ENCODE results near the gene SPI1.

Gene SPI1

DNA sequence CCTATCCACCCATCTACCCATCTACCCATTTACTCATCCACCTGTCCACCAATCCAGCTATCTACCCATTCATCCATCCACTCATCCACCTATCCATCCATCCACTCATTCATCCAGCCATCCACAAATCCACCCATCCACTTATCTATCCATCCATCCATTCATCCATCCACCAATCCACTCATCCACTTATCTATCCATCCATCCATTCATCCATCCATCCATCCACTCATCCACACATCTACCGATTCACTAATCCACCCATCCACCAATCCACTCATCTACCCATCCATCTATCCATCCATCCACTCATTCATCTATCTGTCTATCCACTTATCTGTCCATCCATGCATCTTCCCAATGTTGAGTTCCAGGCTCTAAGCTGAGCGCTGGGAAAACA, 1.7 kb upstream of the SPI1 start:
- H3K27ac ChIP-seq: no peak overlapping the region
- TF ChIP-seq, protein P1, sequence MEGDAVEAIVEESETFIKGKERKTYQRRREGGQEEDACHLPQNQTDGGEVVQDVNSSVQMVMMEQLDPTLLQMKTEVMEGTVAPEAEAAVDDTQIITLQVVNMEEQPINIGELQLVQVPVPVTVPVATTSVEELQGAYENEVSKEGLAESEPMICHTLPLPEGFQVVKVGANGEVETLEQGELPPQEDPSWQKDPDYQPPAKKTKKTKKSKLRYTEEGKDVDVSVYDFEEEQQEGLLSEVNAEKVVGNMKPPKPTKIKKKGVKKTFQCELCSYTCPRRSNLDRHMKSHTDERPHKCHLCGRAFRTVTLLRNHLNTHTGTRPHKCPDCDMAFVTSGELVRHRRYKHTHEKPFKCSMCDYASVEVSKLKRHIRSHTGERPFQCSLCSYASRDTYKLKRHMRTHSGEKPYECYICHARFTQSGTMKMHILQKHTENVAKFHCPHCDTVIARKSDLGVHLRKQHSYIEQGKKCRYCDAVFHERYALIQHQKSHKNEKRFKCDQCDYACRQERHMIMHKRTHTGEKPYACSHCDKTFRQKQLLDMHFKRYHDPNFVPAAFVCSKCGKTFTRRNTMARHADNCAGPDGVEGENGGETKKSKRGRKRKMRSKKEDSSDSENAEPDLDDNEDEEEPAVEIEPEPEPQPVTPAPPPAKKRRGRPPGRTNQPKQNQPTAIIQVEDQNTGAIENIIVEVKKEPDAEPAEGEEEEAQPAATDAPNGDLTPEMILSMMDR (IDR thresholded peaks at IDR 0.05): no peak
- TF ChIP-seq ZFX (IDR thresholded peaks at IDR 0.05; ENCODE audit: borderline replicate concordance): no peak

DNA sequence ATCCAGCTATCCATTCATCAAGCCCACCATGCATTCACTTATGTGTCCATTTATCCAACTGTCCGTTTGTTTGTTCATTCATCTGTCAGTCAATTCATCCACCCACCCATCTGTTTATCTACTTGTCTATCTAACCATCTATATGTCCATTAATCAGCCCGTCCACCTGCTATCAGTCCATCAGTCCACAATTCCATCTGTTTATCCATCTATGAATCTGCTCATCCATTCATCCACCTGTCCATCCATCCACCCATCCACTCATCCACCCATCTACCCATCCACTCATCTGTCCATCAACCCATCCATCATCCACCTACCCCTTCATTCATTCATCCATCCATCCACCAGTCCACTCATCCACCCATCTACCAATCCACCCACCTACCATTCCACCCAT, 970 bp upstream of the SPI1 start:
- H3K27ac ChIP-seq: no peak overlapping the region
- TF ChIP-seq, protein P1 (IDR thresholded peaks at IDR 0.05): no peak
- no peak for TF ChIP-seq ZFX (IDR thresholded peaks at IDR 0.05; ENCODE audit: borderline replicate concordance)

DNA sequence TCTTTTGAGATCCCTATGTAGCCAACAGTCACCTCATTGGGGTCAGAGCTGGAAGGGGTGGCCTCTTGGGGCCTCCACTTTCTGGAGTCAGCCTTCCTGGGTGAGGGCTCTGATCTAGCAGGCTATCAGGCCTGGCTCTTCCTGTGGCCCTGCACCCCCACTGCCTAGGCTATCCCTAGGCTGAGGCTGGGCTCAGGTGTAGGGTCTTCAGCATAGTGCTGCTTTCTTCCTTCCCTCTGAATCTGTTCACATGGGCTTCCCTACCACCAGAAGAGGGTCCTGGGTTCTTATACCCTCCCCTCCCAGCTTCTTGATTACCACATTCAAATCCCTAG, 456 bp upstream of the SPI1 start:
- TF ChIP-seq, protein P1 (IDR thresholded peaks at IDR 0.05): no peak
- no peak for TF ChIP-seq ZFX (IDR thresholded peaks at IDR 0.05; ENCODE audit: borderline replicate concordance)
- no peak overlapping the region for H3K27ac ChIP-seq

DNA sequence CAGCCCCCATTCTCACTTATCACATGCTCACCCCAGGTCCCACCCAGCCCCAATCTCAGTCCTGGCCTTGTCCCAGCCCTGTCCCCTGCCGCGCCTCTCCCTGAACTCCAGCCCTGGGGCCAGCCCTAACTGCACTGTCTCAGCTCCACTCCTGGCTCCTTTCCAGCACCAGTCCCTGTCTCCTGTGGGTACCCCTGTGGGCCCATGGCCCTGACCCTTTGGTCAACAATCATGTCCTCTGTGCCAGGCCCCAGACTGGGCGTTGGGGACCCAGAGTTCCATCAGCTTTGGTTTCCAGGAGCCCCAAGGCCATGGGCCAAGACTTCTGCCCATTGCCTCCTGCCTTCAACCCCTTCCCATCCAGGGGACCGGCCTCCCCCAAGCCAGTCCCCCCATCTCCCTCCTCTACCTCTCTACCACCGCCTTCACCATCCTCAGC, 757 bp downstream of the SPI1 start:
- H3K27ac ChIP-seq: no peak overlapping the region
- no peak for TF ChIP-seq ZFX (IDR thresholded peaks at IDR 0.05; ENCODE audit: borderline replicate concordance)

DNA sequence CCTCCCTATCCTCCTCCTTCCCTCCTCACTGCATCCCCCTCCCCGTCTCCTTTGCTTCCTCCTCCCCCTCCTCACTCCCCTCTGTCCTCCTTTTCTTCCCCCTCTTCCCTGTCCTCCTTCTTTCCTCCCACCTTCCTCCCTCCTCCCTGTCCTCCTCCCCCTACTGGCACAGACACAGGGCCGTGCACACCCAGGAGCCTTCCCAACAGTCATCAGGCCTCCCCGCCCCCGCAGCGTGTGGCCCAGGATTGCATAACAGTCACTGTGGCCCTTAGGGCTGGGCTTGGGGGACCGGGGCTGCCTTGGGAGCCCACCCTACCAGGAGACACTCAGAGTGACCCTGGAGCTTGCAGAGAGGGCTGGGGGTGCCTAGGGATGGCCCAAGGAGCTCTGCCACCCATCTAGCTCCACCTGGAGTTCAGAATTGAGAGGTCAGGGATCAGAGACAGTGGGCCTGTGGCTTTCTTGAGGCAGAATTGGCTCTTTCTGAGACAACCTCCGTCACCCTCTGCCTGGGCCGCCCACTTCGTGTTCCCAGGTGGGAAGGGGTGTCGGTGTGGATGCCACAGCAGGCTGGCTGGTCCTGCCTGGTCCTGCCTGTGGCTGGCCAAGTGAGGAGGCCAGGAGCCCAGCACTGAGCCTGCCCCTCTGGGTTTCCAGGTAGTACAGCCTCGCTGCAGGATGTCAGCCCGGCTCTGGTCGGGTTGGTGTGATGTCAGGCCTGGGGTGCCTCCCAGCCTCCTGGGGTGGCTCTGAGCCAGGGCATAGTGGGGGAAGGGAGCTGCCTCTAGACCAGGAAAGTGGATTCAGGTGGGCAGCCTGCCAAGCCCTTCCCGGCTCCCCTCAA, 1.6 kb downstream of the SPI1 start:
- TF ChIP-seq, protein P1 (IDR thresholded peaks at IDR 0.05): no peak
- no peak for TF ChIP-seq ZFX (IDR thresholded peaks at IDR 0.05; ENCODE audit: borderline replicate concordance)
- H3K27ac ChIP-seq: no peak overlapping the region

DNA sequence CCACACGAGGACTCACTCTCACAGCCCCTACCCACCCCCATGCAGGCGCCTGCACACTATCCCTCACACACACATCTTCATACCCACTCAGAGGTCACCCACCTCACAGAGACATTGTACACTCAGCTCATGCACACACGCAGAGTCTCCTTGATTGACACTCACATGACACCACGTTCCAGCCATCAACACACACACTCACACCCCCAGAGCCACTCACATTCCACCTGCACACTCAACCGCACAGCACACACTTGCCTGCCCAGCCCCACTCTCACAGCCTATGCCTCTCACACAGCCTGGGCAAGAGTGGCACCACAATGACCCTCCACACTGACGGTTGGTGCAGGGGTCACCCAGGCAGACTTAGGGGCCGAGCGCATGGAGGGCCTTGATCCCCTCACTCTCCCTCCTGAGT, 2.2 kb downstream of the SPI1 start:
- H3K27ac ChIP-seq: no peak overlapping the region
- TF ChIP-seq ZFX (IDR thresholded peaks at IDR 0.05; ENCODE audit: borderline replicate concordance): no peak
- TF ChIP-seq, protein P1 (IDR thresholded peaks at IDR 0.05): no peak

DNA sequence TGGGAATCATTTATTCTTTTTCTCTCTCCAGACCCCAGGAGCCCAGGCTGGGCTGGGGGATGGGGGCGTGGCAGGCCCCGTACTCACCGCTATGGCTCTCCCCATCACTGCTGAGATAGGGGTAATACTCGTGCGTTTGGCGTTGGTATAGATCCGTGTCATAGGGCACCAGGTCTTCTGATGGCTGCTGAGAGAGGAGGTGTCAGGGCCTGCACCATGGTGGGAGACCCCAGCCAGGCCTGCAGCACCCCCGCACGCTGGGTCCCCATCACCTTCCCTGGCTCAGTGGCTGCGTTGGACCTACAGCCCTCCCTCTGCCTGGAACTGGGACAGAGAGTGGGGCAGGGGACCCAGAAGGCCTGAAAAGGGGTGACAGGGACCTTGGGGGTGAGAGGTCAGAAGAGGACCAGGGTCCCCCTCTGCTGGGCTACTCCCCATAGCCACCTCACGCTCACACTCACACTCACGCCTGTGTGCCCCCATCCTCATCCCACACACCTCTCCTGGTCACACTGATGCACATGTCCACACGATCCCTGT, 2.7 kb downstream of the SPI1 start:
- H3K27ac ChIP-seq: no peak overlapping the region
- no peak for TF ChIP-seq ZFX (IDR thresholded peaks at IDR 0.05; ENCODE audit: borderline replicate concordance)
- TF ChIP-seq, protein P1 (IDR thresholded peaks at IDR 0.05): no peak
